ENCODE results near the gene SIAH2. TPM values are rescaled to one million over a fixed set of nuclear protein-coding genes. Genes with fewer than 3 reads are reported as not detected.

Gene SIAH2
- polyA plus RNA-seq, 3 donors from 2014 or later = 22.7 to 29.1 (median 25.5) TPM

- Mint-ChIP-seq H3K27ac (peak overlapping the region; percentile 98 to 100 (median 100)), H3K36me3 (no peaks in the 10 kb centered on the region), H3K27me3 (ENCODE audit: low read depth in 3 of 3) (peaks cover 10 to 15% (median 11%) of the 10 kb centered on the region in 3 donors), H3K4me1 (peaks cover 33 to 39% of the 10 kb centered on the region in 2 donors), H3K4me3 (peak overlapping the region in 2 of 5 donors; percentile 12 to 96), H3K9me3 (no peaks in the 10 kb centered on the region)
- DNase-seq = no peak
These were observed 2.0 kb upstream of the SIAH2 start for GRCh38 chr3:150764967-150765366.

GRCh38 chr3:150764566-150764965, 1.6 kb upstream of the SIAH2 start:
- Mint-ChIP-seq H3K4me3 (peak overlapping the region; percentile 91 to 100 (median 98)), H3K36me3 (no peaks in the 10 kb centered on the region), H3K27ac (peak overlapping the region; percentile 98 to 100 (median 100)), H3K27me3 (ENCODE audit: low read depth in 3 of 3) (peaks cover 10 to 15% (median 11%) of the 10 kb centered on the region in 3 donors), H3K9me3 (no peaks in the 10 kb centered on the region), H3K4me1 (peaks cover 37 to 44% of the 10 kb centered on the region in 2 donors)
- no peak for DNase-seq

GRCh38 chr3:150763841-150764483, 993 bp upstream of the SIAH2 start:
- peaks cover 10 to 15% (median 11%) of the 10 kb centered on the region in 3 donors for H3K27me3 Mint-ChIP-seq (ENCODE audit: low read depth in 3 of 3)
- peak overlapping the region; percentile 98 to 100 (median 100) for H3K27ac Mint-ChIP-seq
- H3K4me1 Mint-ChIP-seq = peaks cover 41 to 50% of the 10 kb centered on the region in 2 donors
- no peaks in the 10 kb centered on the region for H3K9me3 Mint-ChIP-seq
- DNase-seq = no peak
- no peaks in the 10 kb centered on the region for H3K36me3 Mint-ChIP-seq
- peak overlapping the region; percentile 91 to 100 (median 98) for H3K4me3 Mint-ChIP-seq

GRCh38 chr3:150762662-150763121, 277 bp downstream of the SIAH2 start:
- Mint-ChIP-seq H3K4me3 (peak overlapping the region in 3 of 5 donors; percentile 93 to 100 (median 97)), H3K36me3 (peaks cover 0 to 7% (median 6%) of the 10 kb centered on the region in 3 donors), H3K27ac (peak overlapping the region in 2 of 6 donors; percentile 90 to 98), H3K27me3 (ENCODE audit: low read depth in 3 of 3) (peaks cover 10 to 15% (median 11%) of the 10 kb centered on the region in 3 donors), H3K4me1 (peaks cover 49 to 60% of the 10 kb centered on the region in 2 donors), H3K9me3 (no peaks in the 10 kb centered on the region)
- no peak for DNase-seq

- peaks cover 0 to 7% (median 6%) of the 10 kb centered on the region in 3 donors for H3K36me3 Mint-ChIP-seq
- H3K4me3 Mint-ChIP-seq = peak overlapping the region; percentile 93 to 98 (median 94)
- peaks cover 10 to 15% (median 14%) of the 10 kb centered on the region in 3 donors for H3K27me3 Mint-ChIP-seq (ENCODE audit: low read depth in 3 of 3)
- H3K9me3 Mint-ChIP-seq = no peaks in the 10 kb centered on the region
- peak overlapping the region; percentile 90 to 98 (median 97) for H3K27ac Mint-ChIP-seq
- H3K4me1 Mint-ChIP-seq = peaks cover 54 to 66% of the 10 kb centered on the region in 2 donors
- peak; percentile 28 to 34 (median 33) for DNase-seq
These were observed 923 bp downstream of the SIAH2 start for GRCh38 chr3:150761831-150762661.

- Mint-ChIP-seq H3K4me1 (peaks cover 59 to 78% of the 10 kb centered on the region in 2 donors), H3K4me3 (peak overlapping the region; percentile 93 to 98 (median 94)), H3K36me3 (peaks cover 0 to 7% (median 6%) of the 10 kb centered on the region in 3 donors), H3K9me3 (no peaks in the 10 kb centered on the region), H3K27me3 (ENCODE audit: low read depth in 3 of 3) (peaks cover 9 to 14% (median 10%) of the 10 kb centered on the region in 3 donors), H3K27ac (peak overlapping the region; percentile 90 to 98 (median 97))
- peak; percentile 14 to 25 (median 20) for DNase-seq
These were observed 2.4 kb downstream of the SIAH2 start for GRCh38 chr3:150760431-150761200.

- Mint-ChIP-seq H3K4me1 (peaks cover 59 to 79% of the 10 kb centered on the region in 2 donors), H3K9me3 (no peaks in the 10 kb centered on the region), H3K4me3 (peak overlapping the region; percentile 93 to 98 (median 94)), H3K27ac (peak overlapping the region; percentile 85 to 98 (median 97)), H3K36me3 (peaks cover 0 to 7% (median 6%) of the 10 kb centered on the region in 3 donors), H3K27me3 (ENCODE audit: low read depth in 3 of 3) (peaks cover 9 to 14% (median 10%) of the 10 kb centered on the region in 3 donors)
- DNase-seq = no peak
These were observed 3.0 kb downstream of the SIAH2 start for GRCh38 chr3:150759947-150760346.

GRCh38 chr3:150759319-150759718, 3.6 kb downstream of the SIAH2 start:
- peaks cover 56 to 79% of the 10 kb centered on the region in 2 donors for H3K4me1 Mint-ChIP-seq
- peaks cover 9 to 14% (median 10%) of the 10 kb centered on the region in 3 donors for H3K27me3 Mint-ChIP-seq (ENCODE audit: low read depth in 3 of 3)
- H3K27ac Mint-ChIP-seq = peak overlapping the region; percentile 85 to 98 (median 97)
- DNase-seq = no peak
- peak overlapping the region in 3 of 5 donors; percentile 93 to 94 (median 94) for H3K4me3 Mint-ChIP-seq
- peaks cover 0 to 7% (median 6%) of the 10 kb centered on the region in 3 donors for H3K36me3 Mint-ChIP-seq
- H3K9me3 Mint-ChIP-seq = no peaks in the 10 kb centered on the region

- Mint-ChIP-seq H3K4me1 (peaks cover 55 to 82% of the 10 kb centered on the region in 2 donors), H3K27me3 (ENCODE audit: low read depth in 3 of 3) (peaks cover 2 to 6% (median 5%) of the 10 kb centered on the region in 3 donors), H3K27ac (peak overlapping the region; percentile 47 to 79 (median 70)), H3K36me3 (peaks cover 0 to 7% (median 6%) of the 10 kb centered on the region in 3 donors), H3K9me3 (no peaks in the 10 kb centered on the region), H3K4me3 (peak overlapping the region in 1 of 5 donors; percentile 69)
- no peak for DNase-seq
These were observed 5.2 kb downstream of the SIAH2 start for GRCh38 chr3:150757768-150758167.

GRCh38 chr3:150757364-150757763, 5.6 kb downstream of the SIAH2 start:
- H3K4me3 Mint-ChIP-seq = no peak overlapping the region
- H3K27me3 Mint-ChIP-seq (ENCODE audit: low read depth in 3 of 3) = peaks cover 2 to 5% (median 4%) of the 10 kb centered on the region in 3 donors
- peaks cover 0 to 7% (median 6%) of the 10 kb centered on the region in 3 donors for H3K36me3 Mint-ChIP-seq
- no peaks in the 10 kb centered on the region for H3K9me3 Mint-ChIP-seq
- peak overlapping the region in 3 of 6 donors; percentile 65 to 78 (median 69) for H3K27ac Mint-ChIP-seq
- peaks cover 58 to 86% of the 10 kb centered on the region in 2 donors for H3K4me1 Mint-ChIP-seq
- DNase-seq = no peak

GRCh38 chr3:150756491-150757059, 6.4 kb downstream of the SIAH2 start:
- Mint-ChIP-seq H3K27me3 (ENCODE audit: low read depth in 3 of 3) (peaks cover 0 to 3% (median 2%) of the 10 kb centered on the region in 3 donors), H3K36me3 (peaks cover 0 to 7% (median 6%) of the 10 kb centered on the region in 3 donors), H3K4me3 (no peak overlapping the region), H3K9me3 (no peaks in the 10 kb centered on the region), H3K27ac (peak overlapping the region in 2 of 6 donors; percentile 40 to 65), H3K4me1 (peaks cover 56 to 86% of the 10 kb centered on the region in 2 donors)
- DNase-seq = no peak

- H3K36me3 Mint-ChIP-seq = peaks cover 0 to 7% (median 6%) of the 10 kb centered on the region in 3 donors
- no peak for DNase-seq
- H3K4me3 Mint-ChIP-seq = no peak overlapping the region
- H3K27ac Mint-ChIP-seq = peak overlapping the region in 1 of 6 donors; percentile 7
- peaks cover 51 to 86% of the 10 kb centered on the region in 2 donors for H3K4me1 Mint-ChIP-seq
- peaks cover 0 to 3% (median 2%) of the 10 kb centered on the region in 3 donors for H3K27me3 Mint-ChIP-seq (ENCODE audit: low read depth in 3 of 3)
- H3K9me3 Mint-ChIP-seq = no peaks in the 10 kb centered on the region
These were observed 7.1 kb downstream of the SIAH2 start for GRCh38 chr3:150755902-150756301.

Data from immature natural killer cell (primary cell).